Esophagus (tissue), 2 donors: ENCODE results near the gene PCSK1N. TPM values are rescaled to one million over a fixed set of nuclear protein-coding genes. Genes with fewer than 3 reads are reported as not detected.

Experiments used
- H3K27ac ChIP-seq, 2 donors: one replicate each; pipeline ENCODE4 v1.5.1; 2013; ENCODE audit warnings: low read depth in 2 of 2, mild to moderate bottlenecking in 2 of 2, inconsistent platforms in 1 of 2, low read length in 1 of 2, moderate library complexity in 1 of 2
- H3K27me3 ChIP-seq, 2 donors: one replicate each; pipeline ENCODE4 v1.6.1; 2013; ENCODE audit warnings: low read length in 2 of 2, control low read depth in 1 of 2, mild to moderate bottlenecking in 1 of 2; ENCODE audit not compliant: insufficient read depth in 2 of 2, control insufficient read depth in 1 of 2
- H3K36me3 ChIP-seq, 2 donors: one replicate each; pipeline ENCODE4 v1.6.1; 2013; ENCODE audit warnings: low read length in 1 of 2; ENCODE audit not compliant: control insufficient read depth in 2 of 2, insufficient read depth in 2 of 2
- H3K4me1 ChIP-seq, 2 donors: one replicate each; pipeline ENCODE4 v1.6.1; 2013; ENCODE audit warnings: low read length in 1 of 2; ENCODE audit not compliant: control insufficient read depth in 2 of 2, insufficient read depth in 2 of 2
- H3K4me3 ChIP-seq, 2 donors: one replicate each; pipeline ENCODE4 v1.5.1; 2013; ENCODE audit warnings: low read length in 2 of 2, mild to moderate bottlenecking in 2 of 2, low read depth in 1 of 2, moderate library complexity in 1 of 2
- H3K9me3 ChIP-seq, 2 donors: one replicate each; pipeline ENCODE4 v1.6.1; 2013; ENCODE audit warnings: mild to moderate bottlenecking in 2 of 2, low read depth in 1 of 2, low read length in 1 of 2, moderate library complexity in 1 of 2; ENCODE audit not compliant: control insufficient read depth in 2 of 2, insufficient read depth in 1 of 2
- WGBS, 2 donors: extraction: QIAGEN DNeasy Blood & Tissue Kit; methylation state at CpG; one replicate each; pipeline ENCODE4 v1.1.7; 2013; 5-methylcytosine and 5-hydroxymethylcytosine counted together
- polyA plus RNA-seq, 2 donors: library from polyadenylated mRNA; stranded (reverse); fragments of 200-250 nt; gene quantifications; one replicate each; pipeline ENCODE4 v1.2.3, GENCODE V29; 2013
- donor health status: healthy with polysubstance abuse.
- donor health status: Bipolar disorder and iron deficiency.

Gene PCSK1N
- polyA plus RNA-seq, 2 donors, result 0.08 to 0.31 TPM

- H3K4me1 ChIP-seq, result no peaks in the 10 kb centered on the region
- no peak overlapping the region for H3K4me3 ChIP-seq
- 48 to 57% methylated on average over 3 of the region's 3 CpGs for WGBS, 2 donors
- H3K36me3 ChIP-seq, result no peaks in the 10 kb centered on the region
- no peak overlapping the region for H3K27ac ChIP-seq
- H3K27me3 ChIP-seq, result peaks cover 0 to 6% of the 10 kb centered on the region in 2 donors
- peaks cover 0 to 2% of the 10 kb centered on the region in 2 donors for H3K9me3 ChIP-seq
Observed at GRCh38 chrX:48784726-48785125, 50.7 kb downstream of the PCSK1N start.

- Histone ChIP-seq H3K9me3 (peaks cover 0 to 2% of the 10 kb centered on the region in 2 donors), H3K27me3 (peaks cover 0 to 6% of the 10 kb centered on the region in 2 donors), H3K36me3 (no peaks in the 10 kb centered on the region), H3K4me3 (no peak overlapping the region), H3K4me1 (no peaks in the 10 kb centered on the region), H3K27ac (no peak overlapping the region)
- 79 to 84% methylated on average over 12 to 13 of the region's 13 CpGs for WGBS, 2 donors
Observed at GRCh38 chrX:48782795-48783194, 52.6 kb downstream of the PCSK1N start.

- H3K4me1 ChIP-seq, result no peaks in the 10 kb centered on the region
- no peak overlapping the region for H3K27ac ChIP-seq
- H3K9me3 ChIP-seq, result peaks cover 0 to 2% of the 10 kb centered on the region in 2 donors
- 68 to 70% methylated on average over 2 of the region's 2 CpGs for WGBS, 2 donors
- H3K27me3 ChIP-seq, result peaks cover 0 to 6% of the 10 kb centered on the region in 2 donors
- H3K36me3 ChIP-seq, result no peaks in the 10 kb centered on the region
- no peak overlapping the region for H3K4me3 ChIP-seq
Observed at GRCh38 chrX:48782216-48782615, 53.2 kb downstream of the PCSK1N start.

- Histone ChIP-seq H3K27ac (no peak overlapping the region), H3K27me3 (peaks cover 0 to 6% of the 10 kb centered on the region in 2 donors), H3K36me3 (no peaks in the 10 kb centered on the region), H3K9me3 (peaks cover 0 to 2% of the 10 kb centered on the region in 2 donors), H3K4me1 (no peaks in the 10 kb centered on the region), H3K4me3 (no peak overlapping the region)
- 87 to 93% methylated on average over 6 of the region's 6 CpGs for WGBS, 2 donors
Observed at GRCh38 chrX:48781705-48782104, 53.7 kb downstream of the PCSK1N start.

Other genes with a start within 250 kb of the PCSK1N start
- gene WDR13, start 238.1 kb downstream of the PCSK1N start, polyA plus RNA-seq, result 10 to 100 TPM; 90.1 to 96.8 TPM
- 1 to 10 TPM; 1.7 to 1.8 TPM for gene WAS, start 151.8 kb downstream of the PCSK1N start, polyA plus RNA-seq
- gene SUV39H1, start 138.9 kb downstream of the PCSK1N start, polyA plus RNA-seq, result 1 to 10 TPM; 5.6 to 5.8 TPM
- under 1 TPM; 0.15 to 0.26 TPM for gene GLOD5, start 73.9 kb downstream of the PCSK1N start, polyA plus RNA-seq
- under 1 TPM in 1 of 2 donors, not detected in 1; 0.09 TPM for gene GATA1, start 49.0 kb downstream of the PCSK1N start, polyA plus RNA-seq
- gene HDAC6, start 33.5 kb downstream of the PCSK1N start, polyA plus RNA-seq, result 10 to 100 TPM; 36.0 to 79.0 TPM
- under 1 TPM; 0.05 to 0.10 TPM for gene ERAS, start 9.1 kb downstream of the PCSK1N start, polyA plus RNA-seq
- gene TIMM17B, start 62.2 kb upstream of the PCSK1N start, polyA plus RNA-seq, result 10 to 100 TPM; 34.2 to 45.0 TPM
- gene PQBP1, start 62.3 kb upstream of the PCSK1N start, polyA plus RNA-seq, result 100 to 1,000 TPM in 1 of 2 donors, 10 to 100 TPM in 1; 72.2 to 102 TPM
- gene SLC35A2, start 76.0 kb upstream of the PCSK1N start, polyA plus RNA-seq, result 10 to 100 TPM in 1 of 2 donors, 1 to 10 TPM in 1; 6.9 to 22.1 TPM
- gene PIM2, start 83.4 kb upstream of the PCSK1N start, polyA plus RNA-seq, result 1 to 10 TPM; 2.6 to 3.7 TPM
- gene OTUD5, start 122.0 kb upstream of the PCSK1N start, polyA plus RNA-seq, result 10 to 100 TPM; 22.3 to 27.6 TPM
- under 1 TPM; 0.25 to 0.41 TPM for gene KCND1, start 136.2 kb upstream of the PCSK1N start, polyA plus RNA-seq
- gene GRIPAP1, start 166.7 kb upstream of the PCSK1N start, polyA plus RNA-seq, result 10 to 100 TPM; 18.5 to 22.8 TPM
- gene TFE3, start 207.7 kb upstream of the PCSK1N start, polyA plus RNA-seq, result 10 to 100 TPM; 20.5 to 20.9 TPM
- gene CCDC120, start 223.4 kb upstream of the PCSK1N start, polyA plus RNA-seq, result 10 to 100 TPM; 23.1 to 27.9 TPM
- 1 to 10 TPM; 7.2 to 7.8 TPM for gene PRAF2, start 238.4 kb upstream of the PCSK1N start, polyA plus RNA-seq
- gene WDR45, start 244.3 kb upstream of the PCSK1N start, polyA plus RNA-seq, result 10 to 100 TPM; 45.1 to 55.6 TPM